GM12801 (cell line): ENCODE measurements around the gene TMEM132E.

Experiments used
- CTCF ChIP-seq: IDR thresholded peaks from one replicate; pipeline ENCODE4 v1.5.1; 2011; ENCODE audit warnings: control low read depth; ENCODE audit not compliant: insufficient read length; ENCODE audit errors: extremely low read depth

Gene TMEM132E

DNA sequence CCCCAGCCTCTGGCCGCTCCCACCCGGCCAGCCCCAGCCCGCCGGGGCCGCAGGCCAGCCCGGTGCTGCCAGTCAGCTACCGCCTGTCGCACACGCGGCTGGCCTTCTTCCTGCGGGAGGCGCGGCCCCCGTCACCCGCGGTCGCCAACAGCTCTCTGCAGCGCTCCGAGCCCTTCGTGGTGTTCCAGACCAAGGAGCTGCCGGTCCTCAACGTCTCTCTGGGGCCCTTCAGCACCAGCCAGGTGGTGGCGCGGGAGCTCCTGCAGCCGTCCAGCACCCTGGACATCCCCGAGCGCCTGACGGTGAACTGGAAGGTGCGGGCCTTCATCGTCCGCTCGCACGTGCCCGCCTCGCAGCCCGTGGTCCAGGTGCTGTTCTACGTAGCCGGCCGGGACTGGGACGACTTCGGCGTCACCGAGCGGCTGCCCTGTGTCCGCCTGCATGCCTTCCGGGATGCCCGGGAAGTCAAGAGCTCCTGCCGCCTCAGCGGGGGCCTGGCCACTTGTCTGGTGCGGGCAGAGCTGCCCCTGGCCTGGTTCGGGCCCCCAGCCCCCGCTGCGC, 46.8 kb downstream of the TMEM132E start:
- no peak for TF ChIP-seq CTCF

- TF ChIP-seq CTCF: no peak
These were observed 49.5 kb downstream of the TMEM132E start for GRCh38 chr17:34628879-34629278.

DNA sequence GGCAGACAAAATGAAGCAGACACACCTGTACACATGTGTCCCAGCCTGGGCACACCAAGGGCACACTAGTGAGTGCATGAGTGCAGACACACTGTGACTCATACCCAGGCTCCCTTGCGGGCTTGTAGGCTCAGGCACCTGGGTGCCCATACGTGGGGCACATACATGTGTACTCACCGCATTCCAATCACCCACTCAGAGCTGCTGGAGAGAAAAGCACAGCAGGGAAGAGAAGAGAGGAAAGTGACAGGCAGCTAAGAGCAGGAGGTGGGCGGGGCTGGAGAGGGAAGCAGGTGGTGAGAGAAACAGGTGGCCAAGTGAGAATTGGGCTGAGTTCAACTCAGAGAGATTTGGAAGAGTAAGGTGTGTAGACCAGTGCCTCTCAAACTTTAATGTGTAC, 54.0 kb downstream of the TMEM132E start:
- no peak for TF ChIP-seq CTCF

DNA sequence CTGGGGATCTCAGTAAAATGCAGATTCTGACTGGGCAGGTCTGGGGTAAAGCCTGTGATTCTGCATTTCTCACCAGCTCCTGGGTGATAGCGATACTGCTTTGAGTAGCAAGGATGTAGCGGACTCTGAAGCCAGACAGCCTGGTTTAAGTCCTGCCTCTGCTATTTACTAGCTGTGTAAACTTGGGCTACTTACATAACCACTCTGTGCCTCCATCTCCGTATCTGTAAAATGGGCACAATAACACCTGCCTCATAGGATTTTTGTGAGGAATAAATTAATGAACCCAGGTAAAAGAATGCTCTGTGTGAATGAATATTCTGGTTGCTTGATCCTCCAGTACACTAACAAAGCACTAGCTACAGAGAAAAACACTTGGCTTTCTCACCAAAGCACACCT, 54.4 kb downstream of the TMEM132E start:
- no peak for TF ChIP-seq CTCF

DNA sequence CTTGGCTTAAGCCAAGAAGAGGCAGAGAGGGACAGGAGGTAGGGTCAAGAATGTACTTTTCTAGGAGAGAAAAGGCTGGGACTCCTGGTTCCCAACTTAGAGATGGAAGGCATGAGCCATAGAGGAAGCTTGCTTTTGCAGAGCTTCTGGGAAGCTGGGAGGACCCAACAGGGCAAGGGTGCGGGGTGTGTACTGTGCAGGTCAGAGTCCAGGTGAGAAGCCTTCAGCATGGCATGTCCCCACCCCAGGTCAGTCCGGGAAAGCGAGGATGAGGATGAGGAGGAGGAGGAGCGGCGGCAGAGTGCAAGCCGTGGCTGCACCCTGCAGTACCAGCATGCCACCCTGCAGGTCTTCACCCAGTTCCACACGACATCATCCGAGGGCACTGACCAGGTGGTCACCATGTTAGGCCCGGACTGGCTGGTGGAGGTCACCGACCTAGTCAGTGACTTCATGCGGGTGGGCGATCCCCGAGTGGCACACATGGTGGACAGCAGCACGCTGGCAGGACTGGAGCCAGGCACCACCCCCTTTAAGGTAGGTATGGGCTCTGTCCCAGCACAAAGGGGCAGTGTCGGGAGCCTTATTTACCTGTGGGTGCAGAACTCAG, 55.3 kb downstream of the TMEM132E start:
- no peak for TF ChIP-seq CTCF

GRCh38 chr17:34635876-34636275, 56.5 kb downstream of the TMEM132E start:
- no peak for TF ChIP-seq CTCF

DNA sequence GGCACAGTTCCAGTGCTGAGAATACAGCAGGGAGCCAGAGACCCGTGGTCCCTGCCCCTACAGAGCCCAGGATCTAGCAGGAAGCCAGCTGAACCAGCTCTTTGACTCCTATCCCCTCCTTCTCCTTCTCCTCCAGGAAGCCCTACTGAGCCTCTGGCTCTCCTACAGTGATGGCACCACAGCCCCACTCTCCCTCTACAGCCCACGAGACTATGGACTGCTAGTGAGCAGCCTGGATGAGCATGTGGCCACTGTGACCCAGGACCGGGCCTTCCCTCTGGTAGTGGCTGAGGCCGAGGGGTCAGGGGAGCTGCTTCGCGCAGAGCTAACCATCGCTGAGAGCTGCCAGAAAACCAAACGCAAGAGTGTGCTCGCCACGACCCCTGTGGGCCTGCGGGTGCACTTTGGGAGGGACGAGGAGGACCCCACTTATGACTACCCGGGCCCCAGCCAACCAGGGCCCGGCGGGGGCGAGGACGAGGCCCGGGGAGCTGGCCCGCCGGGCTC, 57.7 kb downstream of the TMEM132E start:
- no peak for TF ChIP-seq CTCF
